Ureter (tissue), 1 donor: ENCODE measurements around the gene PKNOX2. TPM values are rescaled to one million over a fixed set of nuclear protein-coding genes. Genes with fewer than 3 reads are reported as not detected.

ENCODE experiments used
- DNase-seq: peaks from one replicate; pipeline ENCODE4 v3.0.0-alpha.2; 2020; ENCODE audit warnings: low spot score
- total RNA-seq: library from RNA; stranded (reverse); gene quantifications from one replicate; pipeline ENCODE4 v1.2.4, GENCODE V29; 2023
- donor health status: DM: yes; HTN: yes; CAD: no.

Gene PKNOX2
- total RNA-seq, 1 donor from 2014 or later: 7.3 TPM

DNA sequence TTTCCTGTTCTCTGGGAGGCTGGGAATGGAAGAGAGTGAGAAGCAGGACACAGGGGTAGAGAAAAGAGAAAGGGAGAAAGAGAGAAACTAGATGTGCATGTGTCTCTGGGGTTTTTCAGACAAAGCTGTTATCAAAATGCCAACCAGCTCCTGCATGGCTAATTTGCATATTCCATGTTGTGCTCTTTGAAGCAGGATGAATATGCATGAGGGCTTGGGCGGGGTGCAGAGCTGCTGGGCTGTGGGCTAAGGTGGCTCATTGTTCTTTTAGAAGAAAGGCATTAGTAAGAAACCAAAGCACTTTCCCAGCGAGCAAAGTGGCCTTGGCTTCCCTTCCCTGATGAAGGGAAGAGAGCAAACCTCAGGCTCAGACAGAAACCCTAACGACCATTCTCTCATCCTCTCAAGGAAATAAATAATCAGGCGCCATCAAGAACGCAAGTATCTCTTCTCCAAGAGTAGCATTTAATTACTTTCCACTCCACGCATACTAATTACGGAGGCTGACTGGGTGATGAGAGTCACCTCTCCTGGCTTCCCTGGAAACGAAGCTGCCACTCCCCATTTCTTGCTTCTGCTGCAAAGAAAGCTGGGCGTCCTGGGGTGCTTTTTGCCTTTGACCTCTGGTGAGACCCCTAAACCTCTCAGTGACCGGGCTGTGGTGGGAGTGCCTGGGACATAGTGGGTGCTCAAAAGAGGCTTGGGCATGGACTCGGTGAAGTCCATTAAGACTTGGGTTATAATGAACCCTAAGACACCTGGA lies 277.3 kb downstream of the PKNOX2 start:
- no peak for DNase-seq

DNA sequence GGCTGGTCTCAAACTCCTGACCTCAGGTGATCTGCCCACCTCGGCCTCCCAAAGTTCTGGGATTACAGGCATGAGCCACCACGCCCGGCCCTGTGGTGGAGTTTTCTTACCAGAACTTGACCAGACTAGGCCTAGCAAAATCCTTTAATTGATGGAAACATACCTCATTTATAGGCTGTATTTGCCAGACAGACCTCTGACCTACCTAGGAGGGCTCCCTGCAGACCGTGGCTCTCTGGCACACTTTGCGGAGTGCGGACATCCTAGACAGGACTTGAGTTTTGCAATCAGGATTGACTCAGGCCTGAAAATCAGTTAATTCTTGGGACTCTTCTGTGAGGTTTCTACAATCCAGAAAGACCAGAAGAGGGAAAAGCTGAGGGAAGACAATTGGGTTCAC lies 278.4 kb downstream of the PKNOX2 start:
- DNase-seq: no peak

DNA sequence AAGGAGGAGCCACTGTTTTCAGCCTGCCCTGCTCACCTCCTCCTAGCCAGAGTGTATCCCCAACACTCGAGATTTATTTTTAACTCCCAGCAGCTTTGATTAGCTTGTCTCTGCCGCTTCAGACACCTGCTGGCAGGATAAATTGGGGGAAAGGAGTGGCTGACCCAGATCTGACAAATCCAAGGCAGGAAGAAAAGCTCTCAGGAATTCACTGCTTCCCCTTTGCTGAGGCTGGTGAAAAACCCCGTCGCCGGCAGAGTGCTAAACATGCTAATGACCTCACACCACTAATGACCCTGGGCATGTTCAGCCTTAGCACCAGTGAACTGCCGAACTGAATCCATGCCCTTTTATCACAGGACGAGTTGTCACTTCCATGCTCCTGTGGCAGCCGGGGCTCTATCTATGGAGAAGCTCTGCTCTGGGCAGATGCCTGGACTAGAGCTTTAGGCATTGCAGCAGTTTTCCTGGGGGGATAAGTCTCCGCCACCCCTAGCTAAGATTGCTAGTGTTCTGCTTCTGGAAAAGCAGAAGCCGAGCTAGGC lies 279.3 kb downstream of the PKNOX2 start:
- DNase-seq: no peak

DNA sequence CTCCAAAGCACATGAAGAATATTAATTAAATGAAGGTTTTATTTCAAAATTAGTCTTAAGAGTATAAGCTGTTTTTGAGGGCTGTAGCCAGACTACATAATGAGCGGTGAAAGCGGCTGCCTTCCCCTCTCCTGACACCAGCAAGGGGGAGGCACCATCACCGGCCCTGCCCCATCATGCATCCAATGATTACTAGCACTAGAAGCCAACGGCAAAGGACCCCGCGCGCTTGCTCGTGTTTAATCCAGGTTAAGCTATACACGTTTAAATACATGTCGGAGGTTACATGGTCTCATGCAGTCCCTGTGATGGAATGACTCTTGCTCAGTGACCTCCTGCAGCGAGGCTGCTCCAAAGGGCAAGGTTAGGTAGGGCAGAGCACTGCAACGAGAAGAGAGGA lies 281.2 kb downstream of the PKNOX2 start:
- DNase-seq: no peak

DNA sequence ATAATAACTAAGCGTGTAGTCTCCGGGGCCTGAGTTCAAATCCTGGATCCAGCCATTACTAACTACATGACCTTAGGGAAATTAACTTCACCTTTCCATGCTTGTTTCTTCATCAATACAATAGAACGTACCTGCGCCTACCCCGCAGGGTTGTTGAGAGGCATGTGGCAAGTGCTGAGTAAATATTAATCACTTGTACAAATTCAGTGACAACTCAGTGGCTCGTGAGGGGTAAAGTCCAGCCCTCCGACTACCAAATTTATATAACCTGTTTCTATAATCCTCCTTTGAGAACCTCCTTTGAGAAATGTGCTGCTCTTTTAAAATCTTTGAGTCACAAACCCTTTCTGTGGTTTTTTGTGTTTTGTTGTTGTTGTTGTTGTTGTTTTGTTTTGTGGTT lies 281.7 kb downstream of the PKNOX2 start:
- DNase-seq: no peak

DNA sequence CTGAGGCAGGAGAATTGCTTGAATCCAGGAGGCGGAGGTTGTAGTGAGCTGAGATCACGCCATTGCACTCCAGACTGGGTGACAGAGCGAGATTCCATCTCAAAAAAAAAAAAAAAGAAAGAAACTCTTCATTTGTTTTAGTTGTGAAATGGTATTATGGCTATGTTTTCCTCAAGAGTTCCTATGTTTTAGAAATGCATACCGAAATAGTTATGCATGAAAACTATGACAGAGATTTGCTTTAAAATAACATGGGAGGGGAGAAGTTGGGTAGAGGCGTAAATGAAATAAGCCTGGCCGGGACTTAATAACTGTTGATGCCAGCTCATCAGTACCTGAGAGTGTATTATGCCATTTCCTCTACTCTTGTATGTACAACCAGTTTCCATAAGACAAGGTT lies 283.2 kb downstream of the PKNOX2 start:
- DNase-seq: no peak

DNA sequence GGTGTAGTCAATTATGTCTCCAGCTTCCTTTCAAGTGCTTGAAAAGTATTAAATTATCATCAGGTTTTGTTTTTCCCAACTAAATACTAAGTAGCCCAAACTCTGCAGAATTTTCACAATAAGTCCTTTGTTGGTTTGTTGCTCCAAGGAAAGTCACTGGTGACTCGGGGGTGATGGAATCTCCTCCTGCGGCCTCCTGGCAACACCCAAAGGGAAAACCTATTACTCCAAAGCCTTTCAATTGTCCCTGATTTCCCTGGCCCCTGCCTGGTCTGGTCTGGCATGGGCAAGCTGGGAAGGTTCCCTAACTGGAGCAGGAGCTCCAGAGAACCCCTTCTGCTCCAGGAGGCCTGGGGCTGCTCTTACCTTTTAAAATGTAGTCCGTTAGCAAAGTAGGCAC lies 283.6 kb downstream of the PKNOX2 start:
- DNase-seq: no peak

DNA sequence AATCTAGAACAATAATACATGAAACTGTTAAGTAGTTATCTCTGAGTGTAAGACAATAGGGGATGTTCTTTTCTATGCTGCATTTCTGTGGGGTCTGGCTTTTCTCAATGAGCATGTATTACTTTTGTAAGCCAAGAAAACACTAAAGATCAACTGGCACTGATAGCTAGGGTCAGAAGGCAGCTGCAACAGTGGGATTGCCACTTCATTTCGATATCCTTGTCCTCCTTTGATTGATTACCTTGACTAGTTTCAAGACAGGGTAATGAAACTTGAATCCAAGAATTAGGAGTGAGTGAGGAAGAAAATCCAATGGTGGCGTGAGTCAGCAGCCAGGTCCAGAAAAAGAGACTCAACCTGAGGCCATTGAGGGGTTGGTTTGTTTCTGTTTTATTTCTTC lies 285.0 kb downstream of the PKNOX2 start:
- DNase-seq: no peak

DNA sequence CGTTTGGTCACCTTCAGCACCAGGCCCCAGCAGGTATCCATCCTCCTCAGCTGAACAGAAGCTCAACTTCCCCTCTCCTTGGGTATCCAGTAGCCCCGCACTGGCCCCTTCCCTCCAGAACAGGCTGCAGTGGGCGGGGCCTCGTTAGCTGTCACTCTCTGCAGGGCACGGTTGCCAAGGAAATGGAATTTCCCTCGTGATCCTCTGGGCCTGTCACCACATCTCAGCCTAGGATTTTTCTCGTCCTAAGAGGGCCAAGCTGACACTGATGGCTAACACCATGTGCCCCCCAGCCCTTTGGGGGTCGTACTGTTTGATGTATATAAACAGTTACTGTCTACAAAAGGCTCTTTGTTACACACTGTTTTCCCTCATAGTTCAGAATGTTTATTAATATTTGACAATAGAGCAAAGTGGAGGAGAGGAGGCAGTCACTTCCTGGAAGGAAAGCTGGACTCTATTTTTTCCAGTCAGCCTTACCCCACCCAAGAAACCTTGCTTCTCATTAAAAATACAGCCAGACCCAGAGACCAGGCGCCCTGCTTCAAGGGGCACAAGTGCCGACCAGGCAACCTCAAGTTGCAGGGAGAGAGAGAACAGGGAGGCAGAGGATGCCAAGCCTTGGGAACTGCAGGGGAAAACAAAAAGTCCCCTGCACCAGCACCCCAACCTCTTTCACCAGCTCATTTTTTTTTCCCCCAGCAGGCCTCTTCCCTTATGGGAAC lies 287.0 kb downstream of the PKNOX2 start:
- DNase-seq: no peak

DNA sequence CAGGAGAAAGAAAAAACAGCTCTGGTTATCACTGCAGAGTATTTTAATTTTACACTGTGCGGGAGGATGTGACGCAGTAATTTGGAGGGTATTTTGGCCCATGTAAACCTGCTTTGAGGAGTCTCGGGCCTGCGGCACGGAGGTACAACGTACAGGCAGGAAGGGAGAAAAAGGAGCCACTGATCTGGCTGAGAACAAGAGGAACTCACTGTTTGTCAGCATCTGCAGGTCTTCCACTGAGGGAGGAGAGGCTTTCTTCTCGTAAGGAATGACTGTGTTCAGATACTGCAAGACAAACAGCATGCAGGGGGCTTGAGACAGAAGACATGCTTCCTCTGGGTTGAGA lies 287.5 kb downstream of the PKNOX2 start:
- no peak for DNase-seq

DNA sequence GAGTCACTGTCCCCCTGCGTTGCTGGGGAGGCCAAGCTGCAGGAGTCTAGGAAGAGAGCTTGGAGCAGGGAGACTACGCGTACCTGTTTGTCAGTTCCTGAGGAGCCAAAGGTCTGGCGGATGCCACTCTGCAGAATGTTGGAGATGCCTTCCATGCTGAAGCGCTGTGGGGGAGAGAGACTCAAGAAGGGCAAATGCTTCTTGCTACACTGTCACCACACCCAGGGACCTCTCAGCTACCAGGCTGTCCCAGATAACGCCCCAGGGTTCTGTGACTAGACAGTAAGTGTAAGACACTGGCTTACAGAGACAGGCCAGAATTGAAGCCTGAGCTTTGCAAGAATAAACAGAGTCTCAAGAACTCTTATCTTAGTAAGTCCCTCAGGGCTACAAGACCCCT lies 289.5 kb downstream of the PKNOX2 start:
- no peak for DNase-seq

DNA sequence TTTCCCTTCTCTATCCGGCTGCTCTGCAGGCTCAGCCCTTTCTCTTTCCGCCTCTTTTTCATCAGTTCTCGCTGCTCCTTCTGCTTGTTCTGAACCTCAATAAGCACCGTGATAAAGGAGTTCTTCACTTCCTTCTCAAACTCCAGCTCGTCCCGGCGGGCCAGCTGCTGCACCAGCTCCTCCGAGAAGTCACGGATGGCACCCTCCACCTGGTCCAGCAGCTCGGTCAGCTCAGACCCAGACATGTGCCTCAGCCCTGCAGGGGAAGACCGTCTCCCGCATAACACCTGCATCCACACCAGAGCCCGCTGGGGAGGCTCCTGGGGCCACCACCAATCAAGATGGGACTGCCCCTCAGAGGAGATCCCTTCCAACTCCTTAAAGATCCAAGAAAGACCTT lies 291.3 kb downstream of the PKNOX2 start:
- no peak for DNase-seq

DNA sequence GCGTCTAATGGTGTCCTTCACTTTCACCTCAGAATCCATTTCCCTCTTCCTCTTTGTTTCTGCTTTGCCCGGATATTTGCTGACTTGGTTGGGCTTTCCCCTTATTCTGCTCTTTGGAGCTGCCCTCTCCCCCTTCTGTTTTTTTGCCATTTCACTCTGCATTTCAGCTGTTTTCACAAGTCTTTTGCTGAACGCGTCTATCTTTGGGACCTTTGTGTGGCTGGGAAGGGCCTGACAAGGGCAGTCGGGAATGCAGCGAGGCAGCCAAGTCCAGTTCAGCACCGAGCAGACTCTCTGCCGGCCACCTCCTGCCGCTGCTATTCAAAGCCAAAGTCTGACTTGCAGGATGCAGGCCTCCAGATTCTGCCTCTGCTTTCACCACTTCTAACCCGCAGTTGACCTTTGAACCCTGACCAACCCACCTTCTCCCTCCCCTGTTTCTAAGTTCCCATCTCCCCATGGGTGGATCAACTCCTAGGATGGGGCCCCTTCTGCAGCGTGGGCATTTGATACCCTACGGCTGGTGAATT lies 293.3 kb downstream of the PKNOX2 start:
- DNase-seq: peak; percentile 49

DNA sequence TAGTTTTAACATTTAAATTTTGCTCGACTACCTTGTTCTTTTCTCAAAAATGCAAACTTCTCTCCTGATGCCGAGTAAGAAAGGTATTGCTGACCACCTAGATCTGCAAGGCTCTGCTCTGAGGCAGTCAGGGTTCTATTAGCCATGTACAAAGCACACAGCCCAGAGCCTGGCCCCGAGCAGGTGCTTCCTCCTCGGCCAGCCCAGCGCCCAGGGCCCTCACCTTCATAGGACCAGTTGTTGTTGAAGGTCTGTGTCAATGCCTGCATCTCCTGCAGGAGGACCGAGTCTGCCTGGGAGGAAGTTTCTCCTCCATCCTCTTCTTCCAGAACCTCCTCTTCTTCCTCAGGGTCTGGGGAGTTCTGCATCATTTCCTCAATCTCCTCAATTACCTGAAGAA lies 295.7 kb downstream of the PKNOX2 start:
- no peak for DNase-seq

DNA sequence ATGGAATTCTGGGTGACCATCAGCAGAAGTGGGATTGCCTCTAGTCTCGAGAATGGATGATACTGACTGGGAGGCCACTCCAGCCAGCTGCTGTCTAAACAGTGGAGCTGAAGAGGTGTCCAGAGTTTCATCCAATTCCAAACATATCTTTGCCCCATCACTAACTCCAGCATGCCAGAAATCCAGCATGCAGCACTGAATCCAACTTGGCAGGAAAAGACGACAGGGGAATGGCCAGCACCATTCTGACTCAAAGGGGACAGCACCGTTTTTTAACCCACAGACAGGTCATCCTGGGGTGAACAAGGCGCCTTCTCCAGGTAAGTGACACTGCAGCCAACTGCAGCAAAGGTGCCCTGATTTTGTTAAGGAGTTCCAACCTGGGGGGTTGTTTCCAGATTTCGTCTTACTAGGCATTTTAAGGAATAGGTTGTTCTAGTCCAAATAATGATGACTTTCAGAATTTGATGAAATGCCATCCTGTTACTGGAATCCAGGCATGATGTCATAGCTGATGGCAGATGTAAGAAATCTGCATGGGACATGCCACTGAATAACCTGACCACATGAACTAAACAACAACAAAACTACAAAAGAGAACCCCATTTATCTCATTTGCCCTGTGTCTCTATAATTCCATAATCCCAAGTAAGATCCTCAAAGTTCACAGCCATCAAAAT lies 299.2 kb downstream of the PKNOX2 start:
- DNase-seq: no peak

DNA sequence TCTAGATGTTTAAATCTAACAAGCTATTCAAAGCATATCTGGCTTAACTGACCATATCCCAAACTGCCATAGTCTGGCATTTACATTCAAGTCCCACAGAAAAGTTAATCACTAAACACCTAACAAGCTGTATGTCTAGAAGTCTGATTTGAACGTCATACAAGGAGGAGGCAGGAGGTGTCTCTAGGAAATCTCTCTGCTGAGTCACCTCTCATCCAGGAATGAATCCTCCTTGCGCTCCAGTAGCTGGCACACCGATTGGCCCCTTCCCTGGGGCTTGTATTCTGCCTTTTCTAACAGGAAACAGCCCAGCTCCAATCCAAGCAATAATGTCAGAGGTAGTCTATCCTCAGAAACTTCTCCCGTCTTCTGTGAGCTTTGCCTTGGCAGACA lies 299.7 kb downstream of the PKNOX2 start:
- no peak for DNase-seq

DNA sequence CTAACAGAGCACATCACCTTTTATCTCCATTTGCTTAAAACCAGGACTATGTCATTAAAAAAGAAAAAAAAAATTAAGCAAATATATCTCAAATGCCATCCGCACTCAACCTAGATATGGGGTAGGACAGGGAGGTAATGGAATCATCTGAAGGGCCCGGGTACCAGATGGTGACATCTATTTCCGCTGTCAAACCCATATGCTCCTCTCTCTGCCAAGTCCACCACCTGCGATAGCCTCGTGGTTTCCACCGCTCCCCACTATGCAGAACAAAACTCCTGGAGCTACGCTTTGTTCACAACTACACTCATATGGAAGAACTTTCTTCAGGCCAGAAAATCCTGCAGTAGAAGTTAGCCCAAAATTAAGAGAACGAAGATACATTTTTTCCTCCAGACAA lies 300.1 kb downstream of the PKNOX2 start:
- no peak for DNase-seq

DNA sequence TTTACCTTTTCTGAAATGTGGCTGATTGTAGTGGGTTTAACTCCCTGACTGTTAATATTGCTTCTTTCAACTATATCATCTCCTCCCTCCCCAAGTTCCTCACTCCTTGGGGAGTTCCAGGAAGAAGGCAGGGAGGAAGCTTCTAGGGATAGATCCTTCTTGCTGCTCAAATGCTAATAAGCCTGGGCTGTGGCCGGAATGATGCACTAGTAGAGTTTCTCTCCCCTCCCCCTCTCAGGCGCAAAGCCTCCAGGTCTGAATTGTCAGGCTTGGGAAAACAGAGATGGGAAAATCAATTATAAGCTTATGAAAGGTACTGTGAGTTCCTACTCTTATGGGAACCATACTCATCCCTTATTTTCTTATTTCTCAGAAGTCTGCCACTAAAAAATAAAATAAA lies 300.7 kb downstream of the PKNOX2 start:
- no peak for DNase-seq

DNA sequence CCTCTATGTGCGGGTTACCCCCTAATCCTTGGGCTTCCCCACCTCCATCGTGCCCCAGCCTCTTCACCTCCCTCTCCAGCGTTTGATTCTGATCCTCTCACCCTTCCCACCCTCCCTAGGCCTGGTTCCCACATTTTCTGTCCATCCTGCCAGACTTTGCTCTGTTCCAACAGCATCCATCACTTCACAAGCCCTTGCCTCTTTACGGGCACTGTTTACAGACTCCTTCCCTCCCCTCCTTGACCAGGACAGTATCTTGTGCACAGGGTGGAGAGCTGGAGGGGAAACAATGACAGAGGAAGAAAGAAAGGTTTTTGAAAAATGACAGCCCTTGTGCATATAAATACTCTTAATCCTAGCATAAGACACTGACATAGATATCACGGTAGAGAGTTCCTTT lies 301.1 kb downstream of the PKNOX2 start:
- DNase-seq: no peak

DNA sequence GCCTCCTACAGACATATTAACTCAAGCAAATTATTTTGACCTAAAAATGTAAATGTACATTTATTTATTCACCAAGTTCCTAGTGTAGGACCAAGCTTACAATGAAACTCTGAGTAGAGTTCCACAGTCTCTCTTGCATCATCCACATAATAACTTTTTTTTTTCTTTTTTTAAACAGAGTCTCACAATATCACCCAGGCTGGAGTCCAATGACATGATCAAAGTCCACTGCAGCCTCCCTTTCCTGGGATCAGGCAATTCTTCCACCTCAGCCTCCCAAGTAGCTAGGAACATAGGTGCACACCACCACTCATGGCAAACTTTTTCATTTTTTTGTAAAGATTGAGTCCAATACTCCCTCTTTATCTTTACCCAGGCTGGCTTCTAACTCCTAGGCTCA lies 303.5 kb downstream of the PKNOX2 start:
- no peak for DNase-seq

DNA sequence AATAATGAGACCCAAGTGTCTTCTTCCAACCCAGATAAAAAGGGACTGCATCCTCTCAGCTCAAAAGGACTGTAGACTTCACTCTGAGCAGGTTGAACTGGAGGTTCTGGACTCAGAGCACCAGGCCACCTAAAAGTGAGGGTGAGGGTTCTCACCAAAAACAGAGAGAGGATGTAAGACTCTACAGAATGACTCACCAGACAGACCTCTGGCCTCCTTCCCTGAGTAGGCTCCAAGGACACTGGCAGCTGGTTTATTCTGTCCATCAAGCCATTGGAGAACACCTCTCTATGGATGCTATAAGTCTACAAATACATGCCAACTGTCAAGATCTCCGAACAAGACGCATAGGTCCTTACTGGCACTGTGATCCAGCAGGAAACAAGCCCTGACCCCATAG lies 304.3 kb downstream of the PKNOX2 start:
- DNase-seq: no peak

DNA sequence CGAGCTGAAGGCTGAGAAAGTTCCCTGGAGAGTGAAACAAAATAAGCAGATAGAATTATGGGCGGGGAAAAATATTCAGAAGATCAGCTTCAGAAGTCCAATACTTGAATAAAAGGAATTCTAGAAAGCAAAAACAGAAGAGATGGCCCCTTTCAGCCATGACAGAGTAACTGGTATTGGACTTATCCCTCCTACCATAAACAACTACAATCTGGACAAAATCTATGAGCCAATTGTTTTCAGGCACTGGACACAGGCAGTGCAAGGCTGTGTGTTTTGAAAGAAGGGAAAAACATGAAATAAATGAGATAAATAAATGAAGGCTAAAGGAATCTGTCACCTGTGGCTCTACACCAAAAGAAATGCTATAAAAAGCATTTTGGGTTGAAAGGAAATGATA lies 305.8 kb downstream of the PKNOX2 start:
- DNase-seq: no peak

DNA sequence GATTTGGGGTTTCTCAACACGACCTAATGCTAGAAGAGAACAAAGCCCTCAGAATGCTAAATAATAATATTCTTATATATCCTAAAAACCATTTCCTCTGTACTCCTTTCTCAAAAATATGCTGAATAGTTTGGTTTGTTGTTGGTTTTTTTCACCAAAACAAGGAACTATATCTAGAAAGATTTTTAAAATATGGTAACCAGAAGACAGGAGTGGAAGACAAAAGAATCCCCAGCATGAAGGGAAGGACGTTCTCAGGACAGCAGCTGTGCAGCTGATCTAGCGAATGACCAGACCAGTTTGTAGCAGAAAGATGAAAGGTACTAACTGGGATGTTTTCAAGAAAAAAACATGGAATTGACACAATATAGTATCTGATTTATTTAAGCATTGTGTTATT lies 312.2 kb downstream of the PKNOX2 start:
- no peak for DNase-seq
